Peyer's patch (tissue), 4 donors: ENCODE data around the gene ITGB6. TPM values are rescaled to one million over a fixed set of nuclear protein-coding genes. Genes with fewer than 3 reads are reported as not detected.
"Not testable (repeated sequence)": the region's sequence is repeated elsewhere in the genome, so short reads cannot be mapped to it uniquely, and the experiment has no call there.

ENCODE experiments used
- DNase-seq, 3 donors: peaks; one replicate each; pipeline ENCODE4 v3.0.0-alpha.2; 2017 to 2019
- H3K27ac ChIP-seq, 4 donors: fragments of 200-600 bp; sonication (generic); one replicate each; pipeline ENCODE4 v1.5.1; 2016 to 2019
- H3K27me3 ChIP-seq, 2 donors: fragments of 200-600 bp; sonication (generic); one replicate each; pipeline ENCODE4 v1.5.1; 2019
- H3K36me3 ChIP-seq, 3 donors: fragments of 200-600 bp; sonication (generic); one replicate each; pipeline ENCODE4 v1.5.1; 2016 to 2019
- H3K4me1 ChIP-seq, 4 donors: fragments of 200-600 bp; sonication (generic); one replicate each; pipeline ENCODE4 v1.5.1; 2016 to 2019
- H3K4me3 ChIP-seq, 4 donors: fragments of 200-600 bp; sonication (generic); 1 replicate in 3 of 4; 2 replicates in 1 of 4; pipeline ENCODE4 v1.5.1; 2016 to 2019; ENCODE audit warnings: mild to moderate bottlenecking in 1 of 4
- H3K9me3 ChIP-seq, 4 donors: fragments of 200-600 bp; sonication (generic); one replicate each; pipeline ENCODE4 v1.5.1; 2016 to 2019; ENCODE audit warnings: mild to moderate bottlenecking in 1 of 4
- CTCF ChIP-seq, 6 experiments: fragments of 450-650 bp in 4 of 6; fragments of 200-600 bp in 2 of 6; sonication (generic) in 1 of 6; IDR thresholded peaks; one replicate each; pipeline ENCODE4 v1.5.1; 2017 to 2019; ENCODE audit warnings: antibody characterized with exemption in 6 of 6, mild to moderate bottlenecking in 3 of 6, moderate library complexity in 1 of 6
- POLR2A ChIP-seq, 2 donors: fragments of 450-650 bp; IDR thresholded peaks; one replicate each; pipeline ENCODE4 v1.5.1; 2017; ENCODE audit warnings: antibody characterized with exemption in 2 of 2, mild to moderate bottlenecking in 2 of 2, moderate library complexity in 2 of 2
- total RNA-seq, 4 donors: library from RNA; depleted of rRNA; stranded (reverse); fragments of >200 nt; gene quantifications; one replicate each; pipeline ENCODE4 v1.1.0, GENCODE V29; 2016

ITGB6 gene
- total RNA-seq, 4 donors from 2014 or later, result 9.9 to 21.5 (median 15.3) TPM

- no peaks in the 10 kb centered on the region for H3K36me3 ChIP-seq
- H3K27ac ChIP-seq, result no peak overlapping the region
- no peaks in the 10 kb centered on the region for H3K27me3 ChIP-seq
- no peak overlapping the region for H3K4me3 ChIP-seq
- no peak for DNase-seq
- TF ChIP-seq CTCF (IDR thresholded peaks at IDR 0.05), result no peak
- TF ChIP-seq POLR2A (IDR thresholded peaks at IDR 0.05), result no peak
- no peaks in the 10 kb centered on the region for H3K4me1 ChIP-seq
- H3K9me3 ChIP-seq, result no peaks in the 10 kb centered on the region
These were observed 2.5 kb downstream of the ITGB6 start for GRCh38 chr2:160197587-160197986.

GRCh38 chr2:160194946-160195345 is 5.1 kb downstream of the ITGB6 start:
- no peak for DNase-seq
- H3K4me1 ChIP-seq, result no peaks in the 10 kb centered on the region
- H3K27ac ChIP-seq, result no peak overlapping the region
- no peaks in the 10 kb centered on the region for H3K27me3 ChIP-seq
- no peaks in the 10 kb centered on the region for H3K36me3 ChIP-seq
- TF ChIP-seq CTCF (IDR thresholded peaks at IDR 0.05) (no peak), POLR2A (IDR thresholded peaks at IDR 0.05) (no peak)
- no peak overlapping the region for H3K4me3 ChIP-seq
- H3K9me3 ChIP-seq, result no peaks in the 10 kb centered on the region

- no peak for DNase-seq
- Histone ChIP-seq H3K4me3 (no peak overlapping the region), H3K4me1 (no peaks in the 10 kb centered on the region), H3K27ac (no peak overlapping the region), H3K9me3 (no peaks in the 10 kb centered on the region), H3K27me3 (no peaks in the 10 kb centered on the region), H3K36me3 (no peaks in the 10 kb centered on the region)
- TF ChIP-seq CTCF (IDR thresholded peaks at IDR 0.05) (no peak), POLR2A (IDR thresholded peaks at IDR 0.05) (no peak)
These were observed 5.7 kb downstream of the ITGB6 start for GRCh38 chr2:160194351-160194750.

- DNase-seq, result peak in 2 of 3 donors; percentile 61 to 69
- H3K27me3 ChIP-seq, H3K4me1 ChIP-seq, H3K9me3 ChIP-seq, H3K36me3 ChIP-seq: not testable (repeated sequence)
- H3K27ac ChIP-seq, result peak overlapping the region in 2 of 4 donors; percentile 38 to 39
- H3K4me3 ChIP-seq, result peak overlapping the region in 1 of 4 donors; percentile 10
These were observed 18.8 kb downstream of the ITGB6 start for GRCh38 chr2:160181146-160181836.

GRCh38 chr2:160180690-160181089 is 19.4 kb downstream of the ITGB6 start:
- H3K27me3 ChIP-seq, H3K4me1 ChIP-seq, H3K36me3 ChIP-seq, DNase-seq, H3K27ac ChIP-seq, H3K9me3 ChIP-seq: not testable (repeated sequence)
- H3K4me3 ChIP-seq, result peak overlapping the region in 1 of 4 donors; percentile 10

GRCh38 chr2:160180172-160180571 is 19.9 kb downstream of the ITGB6 start:
- TF ChIP-seq CTCF (IDR thresholded peaks at IDR 0.05) (no peak), POLR2A (IDR thresholded peaks at IDR 0.05) (no peak)
- DNase-seq, result no peak
- Histone ChIP-seq H3K4me1 (peaks cover 0 to 6% (median 0%) of the 10 kb centered on the region in 4 donors), H3K27ac (no peak overlapping the region), H3K9me3 (no peaks in the 10 kb centered on the region), H3K36me3 (no peaks in the 10 kb centered on the region), H3K27me3 (no peaks in the 10 kb centered on the region), H3K4me3 (no peak overlapping the region)
